ENCODE results near the gene CASKIN1. TPM values are rescaled to one million over a fixed set of nuclear protein-coding genes. Genes with fewer than 3 reads are reported as not detected.
"Not testable (repeated sequence)": the region's sequence is repeated elsewhere in the genome, so short reads cannot be mapped to it uniquely, and the experiment has no call there.

The CASKIN1 gene
- total RNA-seq, 1 donor from 2014 or later = 2.4 TPM

GRCh38 chr16:2143878-2144485 is 52.4 kb downstream of the CASKIN1 start:
- H3K4me3 Mint-ChIP-seq (ENCODE audit: unreplicated experiment) = no peak overlapping the region
- H3K27me3 Mint-ChIP-seq (ENCODE audit: unreplicated experiment) = peaks cover 9% of the 10 kb centered on the region
- no peaks in the 10 kb centered on the region for H3K36me3 Mint-ChIP-seq (ENCODE audit: low read depth, unreplicated experiment)
- TF ChIP-seq CTCF (IDR thresholded peaks at IDR 0.05; ENCODE audit: unreplicated experiment) = no peak
- no peak overlapping the region for H3K27ac Mint-ChIP-seq (ENCODE audit: unreplicated experiment)
- DNase-seq (ENCODE audit: low spot score) = no peak
- H3K4me1 Mint-ChIP-seq (ENCODE audit: unreplicated experiment) = no peaks in the 10 kb centered on the region
- H3K9me3 Mint-ChIP-seq (ENCODE audit: unreplicated experiment) = no peaks in the 10 kb centered on the region

GRCh38 chr16:2142942-2143877 is 53.2 kb downstream of the CASKIN1 start:
- Mint-ChIP-seq H3K4me1 (ENCODE audit: unreplicated experiment) (no peaks in the 10 kb centered on the region), H3K36me3 (ENCODE audit: low read depth, unreplicated experiment) (no peaks in the 10 kb centered on the region), H3K27me3 (ENCODE audit: unreplicated experiment) (peaks cover 9% of the 10 kb centered on the region), H3K9me3 (ENCODE audit: unreplicated experiment) (no peaks in the 10 kb centered on the region), H3K27ac (ENCODE audit: unreplicated experiment) (no peak overlapping the region), H3K4me3 (ENCODE audit: unreplicated experiment) (no peak overlapping the region)
- DNase-seq (ENCODE audit: low spot score) = no peak
- no peak for TF ChIP-seq CTCF (IDR thresholded peaks at IDR 0.05; ENCODE audit: unreplicated experiment)

- not testable (repeated sequence) for H3K27me3 Mint-ChIP-seq (ENCODE audit: unreplicated experiment); H3K36me3 Mint-ChIP-seq (ENCODE audit: low read depth, unreplicated experiment); H3K4me1 Mint-ChIP-seq (ENCODE audit: unreplicated experiment); H3K9me3 Mint-ChIP-seq (ENCODE audit: unreplicated experiment)
- peak; percentile 100 for DNase-seq (ENCODE audit: low spot score)
- H3K4me3 Mint-ChIP-seq (ENCODE audit: unreplicated experiment) = peak within 1 kb of the TSS; percentile 95
- peak within 1 kb of the TSS; percentile 71 for H3K27ac Mint-ChIP-seq (ENCODE audit: unreplicated experiment)
Observed at GRCh38 chr16:2135770-2136490, 60.5 kb downstream of the CASKIN1 start, which contains the start of gene PKD1. Gene PKD1, minus strand, starts transcription at chr16:2135898. Its CDS starts 209 bp downstream, at chr16:2135689.

GRCh38 chr16:2135071-2135470 is 61.3 kb downstream of the CASKIN1 start:
- H3K27ac Mint-ChIP-seq (ENCODE audit: unreplicated experiment); H3K27me3 Mint-ChIP-seq (ENCODE audit: unreplicated experiment); H3K4me1 Mint-ChIP-seq (ENCODE audit: unreplicated experiment); DNase-seq (ENCODE audit: low spot score); H3K36me3 Mint-ChIP-seq (ENCODE audit: low read depth, unreplicated experiment); H3K9me3 Mint-ChIP-seq (ENCODE audit: unreplicated experiment): not testable (repeated sequence)
- peak overlapping the region; percentile 76 for H3K4me3 Mint-ChIP-seq (ENCODE audit: unreplicated experiment)

- not testable (repeated sequence) for H3K27me3 Mint-ChIP-seq (ENCODE audit: unreplicated experiment); H3K4me3 Mint-ChIP-seq (ENCODE audit: unreplicated experiment); H3K9me3 Mint-ChIP-seq (ENCODE audit: unreplicated experiment); H3K27ac Mint-ChIP-seq (ENCODE audit: unreplicated experiment); H3K36me3 Mint-ChIP-seq (ENCODE audit: low read depth, unreplicated experiment); H3K4me1 Mint-ChIP-seq (ENCODE audit: unreplicated experiment); DNase-seq (ENCODE audit: low spot score)
Observed at GRCh38 chr16:2133797-2134196, 62.6 kb downstream of the CASKIN1 start.

GRCh38 chr16:2129890-2130447 is 66.4 kb downstream of the CASKIN1 start:
- not testable (repeated sequence) for H3K27me3 Mint-ChIP-seq (ENCODE audit: unreplicated experiment); H3K36me3 Mint-ChIP-seq (ENCODE audit: low read depth, unreplicated experiment); H3K27ac Mint-ChIP-seq (ENCODE audit: unreplicated experiment); H3K9me3 Mint-ChIP-seq (ENCODE audit: unreplicated experiment); H3K4me3 Mint-ChIP-seq (ENCODE audit: unreplicated experiment); H3K4me1 Mint-ChIP-seq (ENCODE audit: unreplicated experiment); DNase-seq (ENCODE audit: low spot score)

GRCh38 chr16:2129251-2129650 is 67.2 kb downstream of the CASKIN1 start:
- not testable (repeated sequence) for H3K4me1 Mint-ChIP-seq (ENCODE audit: unreplicated experiment); H3K4me3 Mint-ChIP-seq (ENCODE audit: unreplicated experiment); H3K27me3 Mint-ChIP-seq (ENCODE audit: unreplicated experiment); H3K9me3 Mint-ChIP-seq (ENCODE audit: unreplicated experiment); H3K36me3 Mint-ChIP-seq (ENCODE audit: low read depth, unreplicated experiment); DNase-seq (ENCODE audit: low spot score); H3K27ac Mint-ChIP-seq (ENCODE audit: unreplicated experiment)

GRCh38 chr16:2127630-2128280 is 68.7 kb downstream of the CASKIN1 start:
- H3K27me3 Mint-ChIP-seq (ENCODE audit: unreplicated experiment); DNase-seq (ENCODE audit: low spot score); H3K4me1 Mint-ChIP-seq (ENCODE audit: unreplicated experiment); H3K9me3 Mint-ChIP-seq (ENCODE audit: unreplicated experiment); H3K36me3 Mint-ChIP-seq (ENCODE audit: low read depth, unreplicated experiment); H3K4me3 Mint-ChIP-seq (ENCODE audit: unreplicated experiment): not testable (repeated sequence)
- H3K27ac Mint-ChIP-seq (ENCODE audit: unreplicated experiment) = peak overlapping the region; percentile 36

Data from endothelial cell (in vitro differentiated cells).